Ishikawa (cell line): ENCODE results near the gene RASSF6.

Experiments used
- CEBPB ChIP-seq: IDR thresholded peaks from 2 replicates; pipeline ENCODE4 v1.6.1; 2012
- CREB1 ChIP-seq: IDR thresholded peaks from 2 replicates; pipeline ENCODE4 v1.6.1; 2012; ENCODE audit warnings: low read depth
- EGR1 ChIP-seq: IDR thresholded peaks from 2 replicates; pipeline ENCODE4 v1.6.1; 2012
- EP300 ChIP-seq: IDR thresholded peaks from 2 replicates; pipeline ENCODE4 v1.6.1; 2012; ENCODE audit warnings: borderline replicate concordance
- FOXM1 ChIP-seq: IDR thresholded peaks from 2 replicates; pipeline ENCODE4 v1.6.1; 2012; ENCODE audit warnings: low read depth, borderline replicate concordance
- NFIC ChIP-seq: IDR thresholded peaks from 2 replicates; pipeline ENCODE4 v1.6.1; 2012
- RAD21 ChIP-seq: IDR thresholded peaks from 2 replicates; pipeline ENCODE4 v1.6.1; 2012; ENCODE audit warnings: low read depth
- TAF1 ChIP-seq: IDR thresholded peaks from 2 replicates; pipeline ENCODE4 v1.6.1; 2012; ENCODE audit warnings: low read depth, mild to moderate bottlenecking
- TCF12 ChIP-seq: IDR thresholded peaks from 2 replicates; pipeline ENCODE4 v1.6.1; 2012; ENCODE audit warnings: low read depth
- TEAD4 ChIP-seq: IDR thresholded peaks from 2 replicates; pipeline ENCODE4 v1.6.1; 2012
- YY1 ChIP-seq: IDR thresholded peaks from 2 replicates; pipeline ENCODE4 v1.6.1; 2012; ENCODE audit warnings: low read depth
- ZBTB7A ChIP-seq: IDR thresholded peaks from 2 replicates; pipeline ENCODE4 v1.6.1; 2012; ENCODE audit warnings: low read depth
- TF ChIP-seq, protein P1 (sequence below): IDR thresholded peaks from 2 replicates; pipeline ENCODE4 v1.6.1; 2012
- TF ChIP-seq, protein P2 (sequence below): IDR thresholded peaks from 2 replicates; pipeline ENCODE4 v1.6.1; 2012
- TF ChIP-seq, protein P3 (sequence below): IDR thresholded peaks from 2 replicates; pipeline ENCODE4 v1.6.1; 2012; ENCODE audit warnings: low read depth, mild to moderate bottlenecking

Gene RASSF6

DNA sequence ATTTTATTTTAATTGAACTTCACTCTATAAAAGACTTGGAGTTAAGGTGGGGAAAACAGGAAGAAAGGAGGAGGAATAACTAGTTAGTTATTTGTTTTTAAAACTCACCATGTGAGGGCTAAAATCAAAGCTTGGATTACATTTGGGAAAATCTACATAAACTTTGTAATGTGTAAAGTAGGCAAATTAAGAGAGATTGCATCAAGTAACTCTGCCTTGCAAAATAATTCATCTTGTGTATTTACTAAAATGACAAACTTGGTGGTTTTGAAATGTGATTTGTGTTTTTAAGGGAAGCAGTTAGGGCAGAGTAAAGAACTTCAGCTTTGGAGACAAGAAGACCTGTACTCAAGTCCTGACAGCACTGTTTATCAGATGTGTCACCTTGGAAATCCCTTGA, 43.3 kb upstream of the RASSF6 start:
- TF ChIP-seq RAD21 (no peak), CREB1 (no peak), TCF12 (no peak), EP300 (no peak), CEBPB (no peak), TEAD4 (no peak), YY1 (no peak), NFIC (no peak), TAF1 (no peak), FOXM1 (no peak), EGR1 (no peak), ZBTB7A (no peak)
- TF ChIP-seq, protein P1, sequence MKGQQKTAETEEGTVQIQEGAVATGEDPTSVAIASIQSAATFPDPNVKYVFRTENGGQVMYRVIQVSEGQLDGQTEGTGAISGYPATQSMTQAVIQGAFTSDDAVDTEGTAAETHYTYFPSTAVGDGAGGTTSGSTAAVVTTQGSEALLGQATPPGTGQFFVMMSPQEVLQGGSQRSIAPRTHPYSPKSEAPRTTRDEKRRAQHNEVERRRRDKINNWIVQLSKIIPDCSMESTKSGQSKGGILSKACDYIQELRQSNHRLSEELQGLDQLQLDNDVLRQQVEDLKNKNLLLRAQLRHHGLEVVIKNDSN: no peak
- TF ChIP-seq, protein P2, sequence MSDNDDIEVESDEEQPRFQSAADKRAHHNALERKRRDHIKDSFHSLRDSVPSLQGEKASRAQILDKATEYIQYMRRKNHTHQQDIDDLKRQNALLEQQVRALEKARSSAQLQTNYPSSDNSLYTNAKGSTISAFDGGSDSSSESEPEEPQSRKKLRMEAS: no peak
- TF ChIP-seq, protein P3, sequence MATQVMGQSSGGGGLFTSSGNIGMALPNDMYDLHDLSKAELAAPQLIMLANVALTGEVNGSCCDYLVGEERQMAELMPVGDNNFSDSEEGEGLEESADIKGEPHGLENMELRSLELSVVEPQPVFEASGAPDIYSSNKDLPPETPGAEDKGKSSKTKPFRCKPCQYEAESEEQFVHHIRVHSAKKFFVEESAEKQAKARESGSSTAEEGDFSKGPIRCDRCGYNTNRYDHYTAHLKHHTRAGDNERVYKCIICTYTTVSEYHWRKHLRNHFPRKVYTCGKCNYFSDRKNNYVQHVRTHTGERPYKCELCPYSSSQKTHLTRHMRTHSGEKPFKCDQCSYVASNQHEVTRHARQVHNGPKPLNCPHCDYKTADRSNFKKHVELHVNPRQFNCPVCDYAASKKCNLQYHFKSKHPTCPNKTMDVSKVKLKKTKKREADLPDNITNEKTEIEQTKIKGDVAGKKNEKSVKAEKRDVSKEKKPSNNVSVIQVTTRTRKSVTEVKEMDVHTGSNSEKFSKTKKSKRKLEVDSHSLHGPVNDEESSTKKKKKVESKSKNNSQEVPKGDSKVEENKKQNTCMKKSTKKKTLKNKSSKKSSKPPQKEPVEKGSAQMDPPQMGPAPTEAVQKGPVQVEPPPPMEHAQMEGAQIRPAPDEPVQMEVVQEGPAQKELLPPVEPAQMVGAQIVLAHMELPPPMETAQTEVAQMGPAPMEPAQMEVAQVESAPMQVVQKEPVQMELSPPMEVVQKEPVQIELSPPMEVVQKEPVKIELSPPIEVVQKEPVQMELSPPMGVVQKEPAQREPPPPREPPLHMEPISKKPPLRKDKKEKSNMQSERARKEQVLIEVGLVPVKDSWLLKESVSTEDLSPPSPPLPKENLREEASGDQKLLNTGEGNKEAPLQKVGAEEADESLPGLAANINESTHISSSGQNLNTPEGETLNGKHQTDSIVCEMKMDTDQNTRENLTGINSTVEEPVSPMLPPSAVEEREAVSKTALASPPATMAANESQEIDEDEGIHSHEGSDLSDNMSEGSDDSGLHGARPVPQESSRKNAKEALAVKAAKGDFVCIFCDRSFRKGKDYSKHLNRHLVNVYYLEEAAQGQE: no peak

DNA sequence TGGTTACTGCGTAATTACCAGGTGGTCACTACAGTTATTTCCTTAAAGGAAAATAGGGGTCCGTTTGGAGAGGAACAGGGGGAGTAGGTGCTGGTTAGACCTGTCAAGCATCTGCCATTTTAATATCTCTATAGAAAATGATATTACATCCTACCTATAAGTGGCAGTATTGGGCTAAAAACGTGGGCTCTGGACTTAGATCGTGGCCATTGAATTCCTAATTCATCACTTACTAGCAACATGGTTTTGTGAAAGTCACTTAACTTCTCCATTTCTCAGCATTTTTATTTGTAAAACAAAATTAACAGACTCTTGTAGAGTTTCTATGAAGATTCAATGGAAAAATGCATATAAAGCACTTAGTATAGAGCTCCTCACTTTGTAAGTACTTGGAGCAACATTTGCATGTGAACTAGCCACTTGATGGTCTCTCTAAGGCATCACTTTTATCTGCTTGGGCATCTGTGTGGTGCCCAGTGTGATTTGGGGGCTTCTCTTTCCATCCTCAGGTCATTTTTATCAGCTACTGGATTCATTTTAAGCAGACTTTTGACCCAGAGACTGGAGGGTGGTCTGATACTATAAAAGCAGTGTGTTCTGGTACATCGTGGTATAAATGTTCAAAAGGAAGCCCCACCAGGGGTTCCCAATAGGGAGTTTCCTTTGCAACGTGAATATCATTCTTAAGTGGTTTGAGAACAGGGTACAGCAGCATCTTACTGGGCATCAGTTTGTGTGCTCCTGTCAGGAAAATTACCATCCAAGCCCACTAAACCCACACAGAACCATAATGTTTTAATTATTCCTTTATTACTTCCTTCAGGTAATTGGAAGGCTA, 42.7 kb upstream of the RASSF6 start:
- TF ChIP-seq, protein P1: no peak
- TF ChIP-seq, protein P2: no peak
- peak; percentile 94 for TF ChIP-seq RAD21

DNA sequence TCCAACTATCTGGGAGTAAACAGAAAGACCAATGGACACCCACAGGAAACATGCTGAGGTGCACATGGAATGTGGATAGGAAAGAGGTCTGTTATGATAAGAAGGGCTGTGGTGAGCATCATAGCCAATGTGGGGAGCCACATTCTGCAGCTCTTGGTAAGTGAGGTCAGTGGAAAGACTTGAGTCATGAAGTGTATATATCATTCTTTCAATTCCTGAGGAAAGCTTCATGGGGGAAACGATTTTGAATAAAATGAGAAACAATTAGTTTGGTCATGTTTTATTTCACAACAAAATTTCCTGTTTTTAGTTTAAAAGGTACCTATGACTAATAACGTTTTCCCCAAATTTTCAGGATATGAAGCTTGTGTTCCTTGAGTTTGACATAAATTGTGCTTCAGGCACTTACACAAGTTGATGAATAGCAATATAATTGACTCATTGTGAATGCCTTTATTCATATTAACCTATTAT, 41.4 kb upstream of the RASSF6 start:
- TF ChIP-seq EP300: peak; percentile 27; the same call in 1 of the 2 replicates
- TF ChIP-seq YY1: no peak

DNA sequence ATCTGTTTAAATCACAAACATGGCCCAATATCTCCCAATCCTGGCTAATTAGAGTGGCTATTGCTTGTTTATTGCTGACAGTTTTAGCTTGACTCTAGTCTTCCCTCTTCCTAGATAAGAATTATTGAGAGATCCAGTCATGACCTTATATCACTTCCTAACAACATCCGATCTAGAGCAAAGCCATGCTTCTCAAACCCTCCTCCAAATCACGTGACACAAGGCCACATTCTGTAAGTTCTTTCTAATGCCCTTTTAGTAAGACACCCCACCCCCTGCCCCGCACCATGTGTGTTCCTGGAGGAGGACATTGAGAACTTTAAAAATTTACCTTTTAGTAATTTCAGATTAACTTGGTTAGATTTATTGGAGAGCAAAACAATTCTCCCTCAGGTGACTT, 40.6 kb upstream of the RASSF6 start:
- no peak for TF ChIP-seq NFIC
- TF ChIP-seq CREB1: no peak
- TF ChIP-seq RAD21: no peak
- TF ChIP-seq ZBTB7A: no peak
- TF ChIP-seq, protein P3: no peak
- no peak for TF ChIP-seq EP300
- no peak for TF ChIP-seq CEBPB
- TF ChIP-seq, protein P1: no peak
- no peak for TF ChIP-seq TAF1
- TF ChIP-seq EGR1: no peak
- no peak for TF ChIP-seq YY1

DNA sequence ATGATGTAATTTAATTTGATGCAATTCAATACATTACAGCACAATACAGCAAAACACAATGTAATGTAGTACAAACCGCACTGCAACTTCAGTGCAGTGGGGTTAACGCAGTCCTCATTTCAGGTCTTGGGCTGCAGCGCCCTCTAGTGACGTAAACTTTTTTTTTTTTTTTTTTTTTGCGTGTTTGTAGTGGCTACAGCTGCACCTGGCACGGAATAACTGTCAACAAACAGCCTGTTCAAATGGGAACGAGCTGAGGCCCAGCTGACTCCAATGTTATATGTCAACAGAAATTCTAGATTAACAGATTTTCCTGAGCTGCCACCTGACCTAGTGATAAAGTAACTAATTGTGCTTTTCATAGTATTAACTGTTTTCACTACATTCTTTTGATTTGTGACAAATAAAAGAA, 33.5 kb upstream of the RASSF6 start:
- TF ChIP-seq, protein P1: no peak
- peak; percentile 96 for TF ChIP-seq RAD21

DNA sequence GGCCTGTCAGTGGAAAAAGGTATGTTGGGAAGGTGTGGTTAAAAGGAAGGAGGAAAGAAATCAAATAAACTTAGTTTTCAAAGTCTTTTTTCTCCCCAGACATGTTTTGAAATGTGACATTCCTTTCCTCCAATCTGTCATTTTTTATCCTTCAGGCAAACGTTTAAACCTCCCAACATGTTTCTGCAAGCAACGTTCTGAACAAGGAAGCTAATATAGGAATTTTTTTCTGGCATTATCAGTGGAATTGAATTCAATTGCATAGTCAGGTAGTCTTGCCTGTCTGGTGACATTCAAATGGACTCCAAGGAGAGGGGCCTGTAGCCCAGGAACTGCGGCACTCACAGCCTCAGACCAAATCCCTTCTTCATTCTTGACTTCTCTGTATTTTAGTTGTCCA, 30.0 kb upstream of the RASSF6 start:
- TF ChIP-seq FOXM1 (no peak), EP300 (no peak), ZBTB7A (no peak), TEAD4 (no peak)
- TF ChIP-seq, protein P2: no peak
- TF ChIP-seq, protein P1: no peak
- TF ChIP-seq, protein P3: no peak
